Endodermal cell (in vitro differentiated cells): Measurements from ENCODE around the gene MRPS23. TPM values are rescaled to one million over a fixed set of nuclear protein-coding genes. Genes with fewer than 3 reads are reported as not detected.

Experiments used
- DNase-seq: peaks from one replicate; pipeline ENCODE4 v3.0.0-alpha.2; 2017
- H3K27ac ChIP-seq: 2 replicates; pipeline ENCODE4 v1.5.1; 2013; ENCODE audit warnings: mild to moderate bottlenecking, low read depth, low read length, moderate library complexity
- H3K27me3 ChIP-seq: 2 replicates; pipeline ENCODE4 v1.6.1; 2013; ENCODE audit warnings: mild to moderate bottlenecking, low read length, moderate library complexity; ENCODE audit not compliant: insufficient read depth, control insufficient read depth, poor library complexity, severe bottlenecking
- H3K36me3 ChIP-seq: 2 replicates; pipeline ENCODE4 v1.7.0; 2013; ENCODE audit warnings: mild to moderate bottlenecking, low read length, moderate library complexity; ENCODE audit not compliant: control insufficient read depth, insufficient read depth
- H3K4me1 ChIP-seq: one replicate; pipeline ENCODE4 v1.7.0; 2013; ENCODE audit warnings: low read length; ENCODE audit not compliant: control insufficient read depth, insufficient read depth
- H3K4me3 ChIP-seq: 2 replicates; pipeline ENCODE4 v1.5.1; 2013; ENCODE audit warnings: mild to moderate bottlenecking, low read length, moderate library complexity
- H3K9ac ChIP-seq: 2 replicates; pipeline ENCODE4 v1.6.1; 2013; ENCODE audit warnings: mild to moderate bottlenecking, low read length, moderate library complexity; ENCODE audit not compliant: poor library complexity, severe bottlenecking; ENCODE audit errors: extremely low read depth
- H3K9me3 ChIP-seq: 2 replicates; pipeline ENCODE4 v1.6.1; 2013; ENCODE audit warnings: mild to moderate bottlenecking, low read length, moderate library complexity; ENCODE audit not compliant: control insufficient read depth
- H3K27ac Mint-ChIP-seq: 2 replicates; pipeline ENCODE4 v1.8.0; 2020; ENCODE audit warnings: mixed read lengths
- H3K27me3 Mint-ChIP-seq: 2 replicates; pipeline ENCODE4 v1.8.0; 2021; ENCODE audit warnings: mild to moderate bottlenecking, mixed read lengths; ENCODE audit not compliant: insufficient read depth
- H3K36me3 Mint-ChIP-seq: 2 replicates; pipeline ENCODE4 v1.8.0; 2020; ENCODE audit warnings: low read depth, mixed read lengths
- H3K4me1 Mint-ChIP-seq: 2 replicates; pipeline ENCODE4 v1.8.0; 2020; ENCODE audit warnings: mixed read lengths
- H3K4me3 Mint-ChIP-seq: 2 replicates; pipeline ENCODE4 v1.8.0; 2020; ENCODE audit warnings: mild to moderate bottlenecking, moderate library complexity, mixed read lengths
- H3K9me3 Mint-ChIP-seq: 2 replicates; pipeline ENCODE4 v1.8.0; 2020; ENCODE audit warnings: mild to moderate bottlenecking, mixed read lengths
- WGBS, 2 experiments: methylation state at CpG; one replicate each; pipeline versions ENCODE4 v1.1.5 to v1.1.7; 2013; ENCODE audit warnings: missing lambda C conversion rate in 2 of 2, mixed read lengths in 1 of 2; ENCODE audit not compliant: insufficient coverage in 1 of 2, insufficient read length in 1 of 2; 5-methylcytosine and 5-hydroxymethylcytosine counted together
- total RNA-seq, 2 donors: library from RNA; stranded (reverse); fragmentation: NEBNext Ultra II Directional in 1 of 2; extraction: Animal tissue kit (Norgen Biotek cat#: 25700) in 1 of 2; gene quantifications; 2 replicates in 1 of 2; 3 replicates in 1 of 2; pipeline ENCODE4 v1.2.1, GENCODE V29; 2021
- TF ChIP-seq, protein P1 (sequence below): fragments of 200-600 bp; sonication (generic); conservative IDR thresholded peaks from 2 replicates; pipeline ENCODE4 v1.5.0; 2021; ENCODE audit warnings: antibody characterized with exemption, mild to moderate bottlenecking

MRPS23 gene
- total RNA-seq, 2 donors from 2014 or later: 43.9 to 49.2 TPM

DNA sequence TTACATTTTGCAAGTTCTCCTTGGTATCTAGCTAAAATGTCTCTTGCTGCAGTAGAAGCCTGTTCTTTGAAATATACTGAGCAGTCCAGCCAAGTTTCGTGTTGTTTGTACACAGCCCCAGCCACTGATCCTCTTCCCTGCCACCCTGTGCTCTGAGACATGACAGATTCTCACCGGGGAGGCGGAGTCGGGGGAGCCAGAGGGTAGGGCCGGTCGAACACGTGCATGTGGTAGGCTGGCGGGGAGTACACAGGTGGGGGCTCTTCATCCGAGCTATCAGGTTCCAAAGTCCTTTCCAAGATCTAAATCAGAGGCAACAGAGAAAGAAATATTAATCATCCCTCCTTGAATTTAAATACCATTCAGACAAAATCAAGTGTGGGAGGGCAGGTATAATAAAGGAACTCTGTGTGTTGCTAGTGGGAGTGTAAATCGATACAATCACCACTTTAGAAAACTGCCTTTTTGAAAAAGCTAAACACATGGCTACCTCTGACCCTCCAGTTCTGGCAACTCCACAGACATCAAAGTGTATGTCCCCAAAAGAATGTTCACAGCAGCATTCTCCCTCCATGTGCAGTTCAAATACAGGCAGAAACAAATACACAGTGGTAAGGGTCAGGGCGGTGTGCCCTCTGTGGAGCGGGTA is 29.7 kb upstream of the MRPS23 start:
- Mint-ChIP-seq H3K36me3 (peaks cover 10% of the 10 kb centered on the region), H3K4me3 (no peak overlapping the region), H3K4me1 (peaks cover 42% of the 10 kb centered on the region), H3K27me3 (peaks cover 4% of the 10 kb centered on the region), H3K9me3 (no peaks in the 10 kb centered on the region), H3K27ac (peak overlapping the region; percentile 91)
- Histone ChIP-seq H3K9me3 (peaks cover 9% of the 10 kb centered on the region), H3K4me1 (peaks cover 27% of the 10 kb centered on the region), H3K27ac (peak overlapping the region; percentile 65), H3K36me3 (peaks cover 11% of the 10 kb centered on the region), H3K27me3 (no peaks in the 10 kb centered on the region), H3K9ac (peak overlapping the region; percentile 57), H3K4me3 (no peak overlapping the region)
- 54 to 73% methylated on average over 3 to 12 of the region's 12 CpGs for WGBS, 2 experiments
- peak; percentile 87 for DNase-seq
- TF ChIP-seq, protein P1, sequence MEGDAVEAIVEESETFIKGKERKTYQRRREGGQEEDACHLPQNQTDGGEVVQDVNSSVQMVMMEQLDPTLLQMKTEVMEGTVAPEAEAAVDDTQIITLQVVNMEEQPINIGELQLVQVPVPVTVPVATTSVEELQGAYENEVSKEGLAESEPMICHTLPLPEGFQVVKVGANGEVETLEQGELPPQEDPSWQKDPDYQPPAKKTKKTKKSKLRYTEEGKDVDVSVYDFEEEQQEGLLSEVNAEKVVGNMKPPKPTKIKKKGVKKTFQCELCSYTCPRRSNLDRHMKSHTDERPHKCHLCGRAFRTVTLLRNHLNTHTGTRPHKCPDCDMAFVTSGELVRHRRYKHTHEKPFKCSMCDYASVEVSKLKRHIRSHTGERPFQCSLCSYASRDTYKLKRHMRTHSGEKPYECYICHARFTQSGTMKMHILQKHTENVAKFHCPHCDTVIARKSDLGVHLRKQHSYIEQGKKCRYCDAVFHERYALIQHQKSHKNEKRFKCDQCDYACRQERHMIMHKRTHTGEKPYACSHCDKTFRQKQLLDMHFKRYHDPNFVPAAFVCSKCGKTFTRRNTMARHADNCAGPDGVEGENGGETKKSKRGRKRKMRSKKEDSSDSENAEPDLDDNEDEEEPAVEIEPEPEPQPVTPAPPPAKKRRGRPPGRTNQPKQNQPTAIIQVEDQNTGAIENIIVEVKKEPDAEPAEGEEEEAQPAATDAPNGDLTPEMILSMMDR: no peak

DNA sequence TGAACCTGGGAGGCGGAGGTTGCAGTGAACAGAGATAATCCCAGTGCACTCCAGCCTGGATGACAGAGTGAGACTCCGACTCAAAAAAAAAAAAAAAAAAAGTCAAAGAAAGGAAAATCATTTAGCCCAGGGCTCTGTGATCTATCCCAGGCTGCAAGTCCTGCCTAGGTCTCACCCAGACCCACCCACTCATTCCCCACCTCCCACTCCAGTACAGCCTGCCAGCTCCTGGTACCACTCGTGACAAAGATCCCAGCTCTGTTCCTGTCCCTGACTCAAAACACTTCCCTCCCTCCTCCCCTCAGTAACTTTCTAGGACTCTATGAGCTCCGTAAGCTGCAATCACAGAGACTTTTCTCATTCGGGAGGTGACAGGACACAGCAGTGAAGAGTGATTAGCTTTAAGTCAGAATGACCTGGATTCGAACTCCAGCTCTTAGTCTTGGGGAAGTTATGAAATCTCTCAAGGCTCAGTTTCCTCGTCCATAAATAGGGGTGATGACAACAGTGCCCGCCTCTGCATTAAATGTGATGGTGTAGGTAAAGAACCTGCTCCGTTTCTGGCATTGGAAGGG is 28.0 kb upstream of the MRPS23 start:
- Mint-ChIP-seq H3K27me3 (peaks cover 15% of the 10 kb centered on the region), H3K27ac (peak overlapping the region; percentile 72), H3K9me3 (no peaks in the 10 kb centered on the region), H3K4me3 (no peak overlapping the region), H3K36me3 (peaks cover 2% of the 10 kb centered on the region), H3K4me1 (peaks cover 51% of the 10 kb centered on the region)
- H3K9ac ChIP-seq: no peak overlapping the region
- no peak for DNase-seq
- H3K4me3 ChIP-seq: no peak overlapping the region
- H3K36me3 ChIP-seq: peaks cover 16% of the 10 kb centered on the region
- TF ChIP-seq, protein P1: no peak
- 90 to 93% methylated on average over 7 to 9 of the region's 9 CpGs for WGBS, 2 experiments
- peaks cover 33% of the 10 kb centered on the region for H3K4me1 ChIP-seq
- no peaks in the 10 kb centered on the region for H3K27me3 ChIP-seq
- no peak overlapping the region for H3K27ac ChIP-seq
- H3K9me3 ChIP-seq: peaks cover 6% of the 10 kb centered on the region

DNA sequence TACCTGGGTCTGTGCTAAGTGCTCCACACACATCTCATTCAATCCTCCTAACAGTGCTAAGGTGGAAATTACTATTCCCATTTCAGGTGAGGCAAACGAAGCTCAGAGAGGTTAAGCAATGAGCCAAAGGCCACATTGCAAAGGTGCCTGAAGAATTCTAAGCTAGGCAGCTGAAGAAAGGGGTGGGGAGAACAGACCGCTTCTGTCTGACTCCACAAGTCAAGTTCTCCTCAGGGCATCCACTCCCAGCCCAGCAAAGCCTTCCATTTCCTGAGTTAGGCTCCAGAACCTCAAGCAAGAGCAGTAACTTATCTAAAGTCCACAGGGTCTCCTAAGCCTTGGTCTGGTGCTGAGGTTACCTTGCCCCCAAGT is 27.0 kb upstream of the MRPS23 start:
- Histone ChIP-seq H3K4me3 (no peak overlapping the region), H3K4me1 (peaks cover 33% of the 10 kb centered on the region), H3K36me3 (peaks cover 12% of the 10 kb centered on the region), H3K9me3 (no peaks in the 10 kb centered on the region), H3K27me3 (no peaks in the 10 kb centered on the region), H3K9ac (no peak overlapping the region), H3K27ac (peak overlapping the region; percentile 95)
- 80 to 93% methylated on average over 1 to 2 of the region's 2 CpGs for WGBS, 2 experiments
- no peak overlapping the region for H3K4me3 Mint-ChIP-seq
- TF ChIP-seq, protein P1: no peak
- peaks cover 20% of the 10 kb centered on the region for H3K27me3 Mint-ChIP-seq
- H3K9me3 Mint-ChIP-seq: no peaks in the 10 kb centered on the region
- peak; percentile 54 for DNase-seq
- peaks cover 53% of the 10 kb centered on the region for H3K4me1 Mint-ChIP-seq
- H3K36me3 Mint-ChIP-seq: peaks cover 5% of the 10 kb centered on the region
- peak overlapping the region; percentile 71 for H3K27ac Mint-ChIP-seq
